WERI-Rb-1 (cell line): ENCODE data around the gene LRCH3.

Experiments used
- DNase-seq: peaks from one replicate; pipeline ENCODE4 v3.0.0-alpha.2; 2020
- H3K27ac ChIP-seq: fragments of 250-450 bp; sonication (Bioruptor Pico); 2 replicates; pipeline ENCODE4 v1.5.1; 2020; ENCODE audit warnings: mild to moderate bottlenecking, moderate library complexity
- H3K27me3 ChIP-seq: fragments of 250-450 bp; sonication (Bioruptor Pico); 2 replicates; pipeline ENCODE4 v1.5.1; 2021; ENCODE audit warnings: mild to moderate bottlenecking, low read depth, moderate library complexity; ENCODE audit not compliant: insufficient read depth, severe bottlenecking
- H3K36me3 ChIP-seq: fragments of 250-450 bp; sonication (Bioruptor Pico); 2 replicates; pipeline ENCODE4 v1.5.1; 2020; ENCODE audit warnings: mild to moderate bottlenecking, moderate library complexity
- H3K4me3 ChIP-seq: 2 replicates; pipeline ENCODE4 v1.5.1; 2011; ENCODE audit warnings: low read depth, mild to moderate bottlenecking, control low read depth, low read length
- H3K9me3 ChIP-seq: fragments of 250-450 bp; sonication (Bioruptor Pico); 2 replicates; pipeline ENCODE4 v1.5.1; 2021; ENCODE audit warnings: mild to moderate bottlenecking, moderate library complexity; ENCODE audit not compliant: severe bottlenecking
- CTCF ChIP-seq: IDR thresholded peaks from 2 replicates; pipeline ENCODE4 v1.5.1; 2011; ENCODE audit warnings: low read depth, mild to moderate bottlenecking, control low read depth, inconsistent platforms, low read length

LRCH3 gene

GRCh38 chr3:197810901-197811300 is 19.8 kb downstream of the LRCH3 start:
- Histone ChIP-seq H3K4me3 (no peak overlapping the region), H3K27ac (no peak overlapping the region), H3K9me3 (no peaks in the 10 kb centered on the region), H3K27me3 (no peaks in the 10 kb centered on the region), H3K36me3 (no peaks in the 10 kb centered on the region)
- DNase-seq: no peak
- no peak for TF ChIP-seq CTCF

GRCh38 chr3:197811343-197811742 is 20.3 kb downstream of the LRCH3 start:
- no peaks in the 10 kb centered on the region for H3K36me3 ChIP-seq
- DNase-seq: no peak

GRCh38 chr3:197814372-197814771 is 23.3 kb downstream of the LRCH3 start:
- Histone ChIP-seq H3K27ac (no peak overlapping the region), H3K36me3 (no peaks in the 10 kb centered on the region), H3K4me3 (no peak overlapping the region), H3K9me3 (no peaks in the 10 kb centered on the region), H3K27me3 (no peaks in the 10 kb centered on the region)
- no peak for DNase-seq
- no peak for TF ChIP-seq CTCF

More at GRCh38 chr3:197811343-197811742, 20.3 kb downstream of the LRCH3 start:
- H3K9me3 ChIP-seq: no peaks in the 10 kb centered on the region
- H3K4me3 ChIP-seq: no peak overlapping the region
- no peaks in the 10 kb centered on the region for H3K27me3 ChIP-seq
- H3K27ac ChIP-seq: no peak overlapping the region
- no peak for TF ChIP-seq CTCF

- DNase-seq: no peak
- H3K9me3 ChIP-seq: no peaks in the 10 kb centered on the region
- no peak for TF ChIP-seq CTCF
- no peaks in the 10 kb centered on the region for H3K36me3 ChIP-seq
- H3K4me3 ChIP-seq: no peak overlapping the region
- H3K27me3 ChIP-seq: no peaks in the 10 kb centered on the region
- no peak overlapping the region for H3K27ac ChIP-seq
Observed at GRCh38 chr3:197820550-197821335, 29.7 kb downstream of the LRCH3 start.

GRCh38 chr3:197829397-197830045 is 38.5 kb downstream of the LRCH3 start:
- no peak overlapping the region for H3K4me3 ChIP-seq
- no peaks in the 10 kb centered on the region for H3K27me3 ChIP-seq
- H3K36me3 ChIP-seq: no peaks in the 10 kb centered on the region
- TF ChIP-seq CTCF: no peak
- no peak for DNase-seq
- no peaks in the 10 kb centered on the region for H3K9me3 ChIP-seq
- H3K27ac ChIP-seq: no peak overlapping the region
